K562 (cell line): ENCODE results near the gene MSRB2. TPM values are rescaled to one million over a fixed set of nuclear protein-coding genes. Genes with fewer than 3 reads are reported as not detected.

Experiments used
- ATAC-seq: fragments of 200-7000 bp; cut with Tn5 transposase; 3 replicates; pipeline ENCODE4 v1.9.1; 2020; ENCODE audit warnings: moderate library complexity
- BruUV-seq: library from RNA; stranded (reverse); fragments of 400-500 nt; replicated peaks from 2 replicates; lab custom pipeline; 2021; lab: Mats Ljungman, UMichigan
- CTCF ChIA-PET: fragments of 300-600 bp; formaldehyde crosslinking; extraction: SDS; loops from one replicate; lab custom pipeline; 2021; ENCODE audit warnings: low intra/inter-chr PET ratio; lab: Yijun Ruan, JAX
- POLR2A ChIA-PET: fragments of 300-600, 350-650 bp; sonication (Branson Sonifier 250); formaldehyde crosslinking; extraction: SDS; loops from one replicate; lab custom pipeline; 2021; ENCODE audit warnings: antibody characterized with exemption, inconsistent platforms; lab: Yijun Ruan, JAX
- DNase-seq, 4 experiments: peaks; one replicate each; pipeline versions ENCODE4 v3.0.0 to v3.0.0-alpha.2; 2011 to 2018; ENCODE audit warnings: low spot score in 3 of 4, mixed read lengths in 3 of 4; ENCODE audit errors: extremely low read depth in 1 of 4
- FAIRE-seq: peaks from 2 replicates; lab custom pipeline; 2011; peaks lifted over from hg19 to GRCh38; lab: Jason Lieb, UNC
- H2AFZ ChIP-seq: 2 replicates; pipeline ENCODE4 v1.6.0; 2011; ENCODE audit warnings: low read depth, low read length, control low read depth, inconsistent platforms
- H3K27ac ChIP-seq: fragments of 200-600 bp; 3 replicates; pipeline ENCODE4 v1.8.0; 2011; ENCODE audit warnings: low read depth, mild to moderate bottlenecking, control low read depth, inconsistent platforms, low read length, moderate library complexity, mixed read lengths; ENCODE audit errors: extremely low read depth
- H3K27me3 ChIP-seq, 2 experiments: fragments of 300-600 bp in 1 of 2; 2 replicates in 1 of 2; 3 replicates in 1 of 2; pipeline versions ENCODE4 v1.6.0 to v1.8.0; 2011; ENCODE audit warnings: inconsistent platforms in 2 of 2, low read length in 2 of 2, mild to moderate bottlenecking in 1 of 2, mixed read lengths in 1 of 2, moderate library complexity in 1 of 2; ENCODE audit not compliant: control insufficient read depth in 2 of 2, insufficient read depth in 2 of 2
- H3K36me3 ChIP-seq: fragments of 300-600 bp; 3 replicates; pipeline ENCODE4 v1.8.0; 2011; ENCODE audit warnings: mild to moderate bottlenecking, low read length, inconsistent platforms; ENCODE audit not compliant: control insufficient read depth, insufficient read depth
- H3K4me1 ChIP-seq, 2 experiments: fragments of 200-600 bp in 1 of 2; replicated peaks in 1 of 2; 2 replicates in 1 of 2; 3 replicates in 1 of 2; pipeline versions ENCODE4 v1.5.1 to v1.8.0; 2011; ENCODE audit warnings: inconsistent platforms in 2 of 2, low read length in 2 of 2, mild to moderate bottlenecking in 1 of 2, mixed read lengths in 1 of 2, moderate library complexity in 1 of 2; ENCODE audit not compliant: control insufficient read depth in 2 of 2, insufficient read depth in 2 of 2
- H3K4me2 ChIP-seq: 2 replicates; pipeline ENCODE4 v1.6.1; 2011; ENCODE audit warnings: low read length, control low read depth, inconsistent platforms, mixed read lengths; ENCODE audit not compliant: insufficient read depth
- H3K4me3 ChIP-seq: fragments of 200-600 bp; sonication (generic), shearing (Covaris generic); 2 replicates; pipeline ENCODE4 v1.5.1; 2016; ENCODE audit warnings: control low read depth, inconsistent platforms
- H3K79me2 ChIP-seq: fragments of 200-600 bp; 3 replicates; pipeline ENCODE4 v1.8.0; 2011; ENCODE audit warnings: low read length, inconsistent platforms; ENCODE audit not compliant: control insufficient read depth, insufficient read depth
- H3K9ac ChIP-seq, 2 experiments: 2 replicates each; pipeline versions ENCODE4 v1.6.0 to v1.6.1; 2011; ENCODE audit warnings: low read depth in 2 of 2, low read length in 2 of 2, control low read depth in 1 of 2, inconsistent platforms in 1 of 2, mild to moderate bottlenecking in 1 of 2, mixed read lengths in 1 of 2; ENCODE audit not compliant: insufficient read depth in 1 of 2
- H3K9me1 ChIP-seq: one replicate; pipeline ENCODE4 v1.6.0; 2011; ENCODE audit warnings: inconsistent platforms, mild to moderate bottlenecking, low read length, moderate library complexity; ENCODE audit not compliant: control insufficient read depth, insufficient read depth
- H3K9me3 ChIP-seq: replicated peaks from 2 replicates; pipeline ENCODE4 v1.5.1; 2011; ENCODE audit warnings: low read depth, low read length, inconsistent platforms; ENCODE audit not compliant: control insufficient read depth, insufficient read depth
- H4K20me1 ChIP-seq: replicated peaks from 2 replicates; pipeline ENCODE4 v1.6.1; 2011; ENCODE audit warnings: low read length, inconsistent platforms, mixed read lengths; ENCODE audit not compliant: control insufficient read depth, insufficient read depth
- CBFB ChIP-seq: sonication (generic); formaldehyde crosslinking; IDR thresholded peaks from 2 replicates; pipeline ENCODE4 v1.4.0; 2020; ENCODE audit warnings: mild to moderate bottlenecking, missing genetic modification reagents
- COPS2 ChIP-seq: fragments of 450-650 bp; conservative IDR thresholded peaks from 2 replicates; pipeline ENCODE4 v1.6.1; 2016; ENCODE audit warnings: mild to moderate bottlenecking, moderate library complexity
- DIDO1 ChIP-seq: fragments of 450-650 bp; IDR thresholded peaks from 2 replicates; pipeline ENCODE4 v1.6.1; 2016; ENCODE audit warnings: low read depth, missing biosample characterization, missing genetic modification characterization
- GTF3C2 ChIP-seq: IDR thresholded peaks from 3 replicates; pipeline ENCODE4 v1.6.1; 2011; ENCODE audit warnings: borderline replicate concordance, mild to moderate bottlenecking, moderate library complexity; ENCODE audit not compliant: insufficient read length; ENCODE audit errors: extremely low read depth
- MCM7 ChIP-seq, 2 experiments: fragments of 450-650 bp; IDR thresholded peaks; 2 replicates each; pipeline ENCODE4 v1.6.1; 2016 to 2018
- ZNF253 ChIP-seq: fragments of 250-450 bp; sonication (Bioruptor Pico); conservative IDR thresholded peaks from 2 replicates; pipeline ENCODE4 v1.6.1; 2021; ENCODE audit warnings: mild to moderate bottlenecking
- ZNF512 ChIP-seq: IDR thresholded peaks from 2 replicates; pipeline ENCODE4 v1.6.1; 2016; ENCODE audit warnings: missing genetic modification characterization, missing compliant biosample characterization
- ZNF780A ChIP-seq: fragments of 250-450 bp; sonication (Bioruptor Pico); IDR thresholded peaks from 2 replicates; pipeline ENCODE4 v1.5.0; 2021; ENCODE audit warnings: mild to moderate bottlenecking
- WGBS: fragments of 100-300 bp; shearing (Covaris generic); methylation state at CpG from one replicate; pipeline ENCODE4 v1.1.6; 2016; ENCODE audit warnings: low coverage, mixed read lengths; ENCODE audit not compliant: insufficient coverage; ENCODE audit errors: missing lambda C conversion rate; 5-methylcytosine and 5-hydroxymethylcytosine counted together
- in situ Hi-C: fragments of 300-500 bp; cut with MboI; formaldehyde crosslinking; loops from 4 replicates; pipeline ENCODE4 v1.15.0; 2018; ENCODE audit warnings: inconsistent platforms, mixed read lengths
- intact Hi-C: fragments of 100-400 bp; cut with micrococcal nuclease; formaldehyde crosslinking; loops from 2 replicates; pipeline ENCODE4 v1.14.2; 2022
- polyA plus RNA-seq, 8 experiments: library from polyadenylated mRNA; depleted of rRNA in 4 of 8; stranded (reverse) in 5 of 8; unstranded in 3 of 8; fragments of >200 nt; fragmentation: Nextera tagmentation in 2 of 8; fragmentation: Illumina TruSeq in 1 of 8; extraction: Ambion mirVana in 2 of 8; extraction: Trizol in 1 of 8; gene quantifications; 2 replicates each; pipeline versions ENCODE4 v1.2.1 to v1.2.3, GENCODE V29; 2011 to 2014; ENCODE audit warnings: inconsistent platforms in 1 of 8, missing spikeins in 1 of 8
- total RNA-seq, 7 experiments: library from RNA; depleted of rRNA in 6 of 7; stranded (reverse); fragments of >200 nt in 6 of 7; fragmentation: Illumina TruSeq in 2 of 7; extraction: Trizol in 2 of 7; gene quantifications; 2 replicates each; pipeline versions ENCODE4 v1.2.1 to v1.2.3, GENCODE V29; 2011 to 2021; ENCODE audit warnings: low replicate concordance in 1 of 7

Gene MSRB2
- total and polyA plus RNA-seq, 9 of the 15 experiments (the other 6 are each of a cell fraction or from before 2014, with no cell fraction given): 1.5 to 22.3 (median 5.9) TPM

GRCh38 chr10:23069019-23069815, 26.2 kb upstream of the MSRB2 start:
- DNase-seq: no peak
- no peak for TF ChIP-seq DIDO1 (tag)
- no peak for TF ChIP-seq ZNF512
- no peak for TF ChIP-seq MCM7 (IDR thresholded peaks at IDR 0.05)
- TF ChIP-seq GTF3C2: no peak
- TF ChIP-seq ZNF780A (CRISPR knock-in tag): no peak
- no peak for TF ChIP-seq COPS2
- no peak for TF ChIP-seq CBFB
- TF ChIP-seq ZNF253: no peak
- H4K20me1 ChIP-seq: no peaks in the 10 kb centered on the region
- H3K36me3 ChIP-seq: no peaks in the 10 kb centered on the region
- no peaks in the 10 kb centered on the region for H3K9me3 ChIP-seq
- 58% methylated on average over 10 of the region's 10 CpGs for WGBS
- no peak for FAIRE-seq
- no peaks in the 10 kb centered on the region for H3K9me1 ChIP-seq
- POLR2A ChIA-PET: no interaction called here
- peaks cover 5 to 10% of the 10 kb centered on the region in 2 experiments; a peak in 2 of 5 replicates for H3K4me1 ChIP-seq
- H3K4me2 ChIP-seq: no peak overlapping the region
- H3K27ac ChIP-seq: no peak overlapping the region
- intact Hi-C loops (loop anchor here (2.0 to 5.0 kb wide), 3 partner anchors 207 to 1077 kb away; no protein-coding TSS in a partner anchor), in situ Hi-C loops (loop anchor here (10.0 kb wide), 2 partner anchors 494 to 1064 kb away; partner anchors contain the start of gene DNAJC1)
- no peak overlapping the region for H3K4me3 ChIP-seq
- H3K9ac ChIP-seq: no peak overlapping the region
- no peak for ATAC-seq
- BruUV-seq: no TSS peak
- H2AFZ ChIP-seq: no peak overlapping the region
- H3K27me3 ChIP-seq: no peaks in the 10 kb centered on the region
- H3K79me2 ChIP-seq: no peaks in the 10 kb centered on the region
- CTCF ChIA-PET: no interaction called here
